Ovary (tissue), 9 donors: ENCODE measurements around the gene XRCC5. TPM values are rescaled to one million over a fixed set of nuclear protein-coding genes. Genes with fewer than 3 reads are reported as not detected.

ENCODE experiments used
- DNase-seq, 5 donors: peaks; one replicate each; pipeline ENCODE4 v3.0.0-alpha.2; 2019 to 2020
- H3K27ac ChIP-seq, 2 donors: fragments of 200-600 bp; one replicate each; pipeline versions ENCODE4 v1.5.1 to v1.8.0; 2019 to 2022
- H3K27me3 ChIP-seq: fragments of 200-600 bp; one replicate; pipeline ENCODE4 v1.8.0; 2022
- H3K36me3 ChIP-seq: fragments of 200-600 bp; sonication (generic); one replicate; pipeline ENCODE4 v1.5.1; 2019
- H3K4me1 ChIP-seq: one replicate; pipeline ENCODE4 v1.8.1; 2013; ENCODE audit warnings: mild to moderate bottlenecking, moderate library complexity; ENCODE audit not compliant: insufficient read depth
- H3K4me3 ChIP-seq: fragments of 200-600 bp; sonication (generic); one replicate; pipeline ENCODE4 v1.5.1; 2017
- H3K9me3 ChIP-seq, 2 donors: fragments of 200-600 bp in 1 of 2; sonication (generic) in 1 of 2; one replicate each; pipeline versions ENCODE4 v1.5.1 to v1.8.1; 2013 to 2019; ENCODE audit warnings: mild to moderate bottlenecking in 1 of 2, moderate library complexity in 1 of 2
- EP300 ChIP-seq: sonication (generic); formaldehyde crosslinking; IDR thresholded peaks from one replicate; pipeline ENCODE4 v1.6.1; 2017; ENCODE audit warnings: antibody characterized with exemption
- POLR2A ChIP-seq: fragments of 450-650 bp; IDR thresholded peaks from one replicate; pipeline ENCODE4 v1.6.1; 2017; ENCODE audit warnings: antibody characterized with exemption, mild to moderate bottlenecking, moderate library complexity
- WGBS, 3 donors: extraction: QIAGEN DNeasy Blood & Tissue Kit in 1 of 3; methylation state at CpG; one replicate each; pipeline versions ENCODE4 v1.1.5 to v1.1.7; 2013 to 2017; 5-methylcytosine and 5-hydroxymethylcytosine counted together
- intact Hi-C, 4 donors: fragments of 100-400 bp; cut with DNase I; formaldehyde crosslinking; loops; one replicate each; pipeline versions ENCODE4 v1.11.0 to v1.15.1; 2022 to 2023
- polyA plus RNA-seq, 2 donors: library from polyadenylated mRNA; stranded (reverse); fragments of 200-250 nt in 1 of 2; fragments of 350-450 nt in 1 of 2; fragmentation: Illumina TruSeq in 1 of 2; extraction: RNeasy Lipid Tissue Mini Kit (QIAGEN cat#74804) in 1 of 2; gene quantifications; one replicate each; pipeline ENCODE4 v1.2.3, GENCODE V29; 2013 to 2014
- total RNA-seq, 7 donors: library from RNA; depleted of rRNA in 2 of 7; stranded (reverse); fragments of >200 nt in 2 of 7; fragmentation: NEBNext Ultra II Directional in 3 of 7; extraction: Animal tissue kit (Norgen Biotek cat#: 25700) in 3 of 7; gene quantifications; one replicate each; pipeline versions ENCODE4 v1.1.0 to v1.2.4, GENCODE V29; 2016 to 2023
- TF ChIP-seq, protein P1 (sequence below), 3 donors: fragments of 450-650 bp in 2 of 3; fragments of 200-600 bp in 1 of 3; IDR thresholded peaks; one replicate each; pipeline versions ENCODE4 v1.5.1 to v1.8.0; 2016 to 2022; ENCODE audit warnings: antibody characterized with exemption in 3 of 3, mild to moderate bottlenecking in 1 of 3
- donor health status: DM: no; HTN: no; CAD: no; lungs with moderate emphysema.
- donor health status: DM: no; HTN: no; CAD: no.
- donor health status: Bipolar disorder and iron deficiency.
- donor health status: DM: yes; HTN: yes; CAD: no.
- donor health status: DM: no; HTN: no; CAD: no.
- donor health status: DM: yes; HTN: yes; CAD: no.

The XRCC5 gene
- total and polyA plus RNA-seq, 9 donors = 109 to 223 (median 206) TPM

DNA sequence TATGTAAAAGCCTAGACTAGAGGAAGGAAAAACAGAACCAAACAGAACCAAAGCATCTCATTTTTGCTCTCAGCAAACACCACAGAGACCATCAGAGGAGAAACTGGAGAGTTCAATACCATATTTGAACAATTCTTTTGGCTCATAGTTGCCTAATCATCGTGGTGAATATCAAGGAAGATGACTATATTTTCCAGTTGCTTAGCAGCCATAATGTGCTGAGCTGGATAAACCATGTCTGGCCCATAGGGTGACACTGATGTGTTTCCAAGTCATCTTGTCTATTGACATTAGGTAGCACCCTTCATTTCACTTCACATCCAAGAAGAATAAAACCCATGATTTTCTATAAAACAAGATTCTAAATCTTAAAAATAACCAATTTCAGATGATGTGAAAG is 5.9 kb upstream of the XRCC5 start:
- 62 to 79% (median 72%) methylated on average over 1 of the region's 1 CpG for WGBS, 3 donors
- TF ChIP-seq EP300 (no peak), POLR2A (no peak)
- TF ChIP-seq, protein P1, sequence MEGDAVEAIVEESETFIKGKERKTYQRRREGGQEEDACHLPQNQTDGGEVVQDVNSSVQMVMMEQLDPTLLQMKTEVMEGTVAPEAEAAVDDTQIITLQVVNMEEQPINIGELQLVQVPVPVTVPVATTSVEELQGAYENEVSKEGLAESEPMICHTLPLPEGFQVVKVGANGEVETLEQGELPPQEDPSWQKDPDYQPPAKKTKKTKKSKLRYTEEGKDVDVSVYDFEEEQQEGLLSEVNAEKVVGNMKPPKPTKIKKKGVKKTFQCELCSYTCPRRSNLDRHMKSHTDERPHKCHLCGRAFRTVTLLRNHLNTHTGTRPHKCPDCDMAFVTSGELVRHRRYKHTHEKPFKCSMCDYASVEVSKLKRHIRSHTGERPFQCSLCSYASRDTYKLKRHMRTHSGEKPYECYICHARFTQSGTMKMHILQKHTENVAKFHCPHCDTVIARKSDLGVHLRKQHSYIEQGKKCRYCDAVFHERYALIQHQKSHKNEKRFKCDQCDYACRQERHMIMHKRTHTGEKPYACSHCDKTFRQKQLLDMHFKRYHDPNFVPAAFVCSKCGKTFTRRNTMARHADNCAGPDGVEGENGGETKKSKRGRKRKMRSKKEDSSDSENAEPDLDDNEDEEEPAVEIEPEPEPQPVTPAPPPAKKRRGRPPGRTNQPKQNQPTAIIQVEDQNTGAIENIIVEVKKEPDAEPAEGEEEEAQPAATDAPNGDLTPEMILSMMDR (IDR thresholded peaks at IDR 0.05) = no peak
- DNase-seq = no peak

DNA sequence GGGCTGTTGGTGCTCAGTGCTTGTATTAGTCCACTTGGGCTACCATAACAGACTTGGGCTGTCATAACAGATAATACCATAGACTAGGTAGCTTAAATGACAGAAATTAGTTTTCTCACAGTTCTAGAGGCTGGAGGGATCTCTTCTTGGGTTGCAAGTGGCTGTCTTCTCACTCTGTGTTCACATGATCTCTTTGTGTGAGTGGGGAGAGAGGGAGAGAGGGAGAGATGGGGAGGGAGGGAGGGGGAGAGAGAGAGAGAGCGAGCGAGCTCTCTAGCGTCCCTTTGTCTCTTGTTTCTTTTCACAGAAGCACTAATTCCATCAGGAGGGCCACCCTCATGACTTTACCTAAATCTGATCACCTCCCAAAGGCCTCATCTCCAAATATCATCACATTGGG is 4.5 kb upstream of the XRCC5 start:
- no peaks in the 10 kb centered on the region for H3K9me3 ChIP-seq
- no peaks in the 10 kb centered on the region for H3K36me3 ChIP-seq
- TF ChIP-seq EP300 = no peak
- TF ChIP-seq, protein P1 (IDR thresholded peaks at IDR 0.05) = no peak
- no peak for TF ChIP-seq POLR2A
- no peak overlapping the region for H3K27ac ChIP-seq
- WGBS, 3 donors = 74 to 83% (median 80%) methylated on average over 3 of the region's 3 CpGs
- H3K4me1 ChIP-seq = no peaks in the 10 kb centered on the region
- no peak overlapping the region for H3K4me3 ChIP-seq
- H3K27me3 ChIP-seq = no peaks in the 10 kb centered on the region
- DNase-seq = no peak
- intact Hi-C loops = no loop called here

More for the DNA sequence above, 5.9 kb upstream of the XRCC5 start:
- Histone ChIP-seq H3K27me3 (no peaks in the 10 kb centered on the region), H3K36me3 (no peaks in the 10 kb centered on the region), H3K27ac (no peak overlapping the region), H3K4me1 (no peaks in the 10 kb centered on the region), H3K4me3 (no peak overlapping the region), H3K9me3 (no peaks in the 10 kb centered on the region)
- intact Hi-C loops = no loop called here

DNA sequence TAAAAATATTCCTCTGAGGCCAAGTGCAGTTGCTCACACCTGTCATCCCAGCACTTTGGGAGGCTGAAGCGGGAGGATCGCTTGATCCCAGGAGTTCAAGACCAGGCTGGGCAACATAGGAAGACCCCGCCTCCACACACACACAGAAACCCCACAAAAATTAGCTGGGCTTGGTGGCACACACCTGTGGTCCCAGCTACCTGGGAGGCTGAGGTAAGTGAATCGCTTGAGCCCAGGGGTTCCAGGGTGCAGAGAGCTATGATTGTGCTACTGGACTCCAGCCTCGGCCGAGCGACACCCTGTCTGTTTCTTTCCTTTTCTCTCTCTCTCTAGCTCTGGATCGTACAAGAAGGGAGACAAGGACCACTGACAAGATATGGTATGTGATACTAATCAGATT is 1.8 kb upstream of the XRCC5 start:
- intact Hi-C loops = no loop called here
- Histone ChIP-seq H3K27ac (no peak overlapping the region), H3K9me3 (no peaks in the 10 kb centered on the region), H3K27me3 (no peaks in the 10 kb centered on the region), H3K36me3 (no peaks in the 10 kb centered on the region), H3K4me3 (no peak overlapping the region), H3K4me1 (peaks cover 2% of the 10 kb centered on the region)
- DNase-seq = no peak
- WGBS, 3 donors = 76 to 85% (median 78%) methylated on average over 8 of the region's 8 CpGs
- TF ChIP-seq, protein P1 (IDR thresholded peaks at IDR 0.05) = no peak
- TF ChIP-seq EP300 = no peak
- no peak for TF ChIP-seq POLR2A

DNA sequence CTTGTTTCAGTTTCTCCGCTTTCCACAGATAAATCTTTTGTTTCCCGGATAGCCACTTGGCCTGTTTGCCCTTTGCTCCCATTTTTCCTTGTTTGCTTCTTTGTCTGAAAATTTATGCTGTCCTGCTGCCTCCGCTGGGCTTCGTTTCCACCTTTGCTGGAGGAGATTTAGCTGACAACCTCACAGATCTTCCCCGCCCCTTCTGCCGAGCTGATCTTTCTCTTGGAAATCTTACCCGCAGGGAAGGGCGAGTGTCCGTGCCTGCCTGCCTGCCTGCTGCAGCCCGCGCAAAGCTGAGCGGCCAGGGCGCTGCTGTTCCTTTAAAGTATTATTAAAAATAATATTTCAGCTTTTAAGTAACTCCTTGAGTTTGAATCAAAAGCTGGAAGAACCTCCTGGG is 1.4 kb upstream of the XRCC5 start:
- Histone ChIP-seq H3K27me3 (no peaks in the 10 kb centered on the region), H3K4me3 (no peak overlapping the region), H3K9me3 (no peaks in the 10 kb centered on the region), H3K36me3 (no peaks in the 10 kb centered on the region), H3K4me1 (peaks cover 2% of the 10 kb centered on the region), H3K27ac (no peak overlapping the region)
- TF ChIP-seq, protein P1 (IDR thresholded peaks at IDR 0.05) = no peak
- no peak for TF ChIP-seq EP300
- TF ChIP-seq POLR2A = no peak
- 36 to 45% (median 42%) methylated on average over 13 of the region's 13 CpGs for WGBS, 3 donors
- intact Hi-C loops = no loop called here
- no peak for DNase-seq
